ENCODE data around the gene PTPRA.

GRCh38 chr20:2846698-2847097, 26.6 kb upstream of the PTPRA start:
- TF ChIP-seq CTCF (IDR thresholded peaks at IDR 0.05) (no peak), EP300 (IDR thresholded peaks at IDR 0.05) (no peak), POLR2A (IDR thresholded peaks at IDR 0.05) (no peak), POLR2AphosphoS5 (IDR thresholded peaks at IDR 0.05) (no peak)

Data from stomach (tissue), 4 donors.